HG03521 (cell line): Measurements from ENCODE around the gene PGM2.
"Not testable (repeated sequence)": the region's sequence is repeated elsewhere in the genome, so short reads cannot be mapped to it uniquely, and the experiment has no call there.

Experiments used
- ATAC-seq: cut with Tn5 transposase; IDR thresholded peaks from one replicate; pipeline ENCODE4 v1.9.1; 2021; ENCODE audit warnings: mild to moderate bottlenecking, moderate library complexity; ENCODE audit not compliant: unreplicated experiment

The PGM2 gene

GRCh38 chr4:37816719-37817118 lies 9.8 kb upstream of the PGM2 start:
- no peak for ATAC-seq

GRCh38 chr4:37818752-37819151 lies 7.7 kb upstream of the PGM2 start:
- ATAC-seq: no peak

GRCh38 chr4:37820458-37820857 lies 6.0 kb upstream of the PGM2 start:
- ATAC-seq: not testable (repeated sequence)

GRCh38 chr4:37821953-37822605 lies 4.4 kb upstream of the PGM2 start:
- no peak for ATAC-seq

GRCh38 chr4:37825501-37825900 lies 985 bp upstream of the PGM2 start:
- not testable (repeated sequence) for ATAC-seq

- ATAC-seq: peak; percentile 2
Measured at GRCh38 chr4:37825968-37826294, 555 bp upstream of the PGM2 start.

- ATAC-seq: peak; percentile 39
Measured at GRCh38 chr4:37827030-37827685, 672 bp downstream of the PGM2 start.

GRCh38 chr4:37827802-37828321 lies 1.4 kb downstream of the PGM2 start:
- ATAC-seq: no peak

- ATAC-seq: no peak
Measured at GRCh38 chr4:37828843-37829242, 2.4 kb downstream of the PGM2 start.

GRCh38 chr4:37830640-37831039 lies 4.2 kb downstream of the PGM2 start:
- no peak for ATAC-seq

GRCh38 chr4:37835031-37835430 lies 8.5 kb downstream of the PGM2 start:
- ATAC-seq: no peak

- ATAC-seq: no peak
Measured at GRCh38 chr4:37835806-37836205, 9.3 kb downstream of the PGM2 start.

GRCh38 chr4:37836274-37836673 lies 9.8 kb downstream of the PGM2 start:
- ATAC-seq: no peak

GRCh38 chr4:37836838-37837440 lies 10.5 kb downstream of the PGM2 start:
- ATAC-seq: no peak

GRCh38 chr4:37837446-37837845 lies 11.0 kb downstream of the PGM2 start:
- no peak for ATAC-seq

GRCh38 chr4:37839426-37839825 lies 12.9 kb downstream of the PGM2 start:
- ATAC-seq: no peak

- no peak for ATAC-seq
Measured at GRCh38 chr4:37844204-37844603, 17.7 kb downstream of the PGM2 start.

- ATAC-seq: no peak
Measured at GRCh38 chr4:37845201-37845600, 18.7 kb downstream of the PGM2 start.

GRCh38 chr4:37847311-37847884 lies 20.9 kb downstream of the PGM2 start:
- no peak for ATAC-seq

GRCh38 chr4:37852376-37852775 lies 25.9 kb downstream of the PGM2 start:
- ATAC-seq: no peak

GRCh38 chr4:37858112-37858511 lies 31.6 kb downstream of the PGM2 start:
- ATAC-seq: no peak

- ATAC-seq: no peak
Measured at GRCh38 chr4:37858872-37859271, 32.4 kb downstream of the PGM2 start.
